Forelimb muscle (tissue), 1 donor: Measurements from ENCODE around the gene MECR. TPM values are rescaled to one million over a fixed set of nuclear protein-coding genes. Genes with fewer than 3 reads are reported as not detected.

Source experiments
- DNase-seq: peaks from one replicate; pipeline ENCODE4 v3.0.0-alpha.2; 2013; ENCODE audit warnings: low read depth
- polyA plus RNA-seq: library from polyadenylated mRNA; unstranded; fragments of 120-200 nt; gene quantifications from one replicate; pipeline ENCODE4 v1.2.1, GENCODE V29; 2013; ENCODE audit not compliant: insufficient read length

Gene MECR
- polyA plus RNA-seq, 1 donor = 21.5 TPM

GRCh38 chr1:29202053-29202452 is 28.7 kb downstream of the MECR start:
- no peak for DNase-seq

DNA sequence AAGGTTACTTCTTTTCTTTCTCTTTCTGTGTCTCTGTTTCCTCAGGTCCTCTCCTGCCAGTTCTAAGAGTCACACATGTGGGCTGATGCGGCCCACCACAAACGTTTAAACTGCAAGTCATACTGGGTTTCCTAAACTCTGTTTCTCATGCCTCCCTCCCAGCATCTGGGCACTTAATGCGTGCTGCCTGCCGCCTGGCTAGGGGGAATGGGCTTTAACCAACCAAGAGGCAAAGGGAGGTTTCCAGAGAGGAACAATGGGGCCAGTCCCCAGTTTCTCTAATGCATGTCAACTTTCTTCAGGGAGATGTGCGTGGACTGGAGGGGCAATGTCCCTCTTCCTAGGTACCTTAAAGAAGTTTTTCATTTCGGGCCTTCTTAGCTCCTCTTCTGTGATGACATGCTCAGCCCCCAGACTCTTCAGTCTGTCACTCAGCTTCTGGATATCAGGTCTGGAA is 29.1 kb downstream of the MECR start:
- DNase-seq = no peak

GRCh38 chr1:29200906-29201594 is 29.7 kb downstream of the MECR start:
- DNase-seq = no peak

DNA sequence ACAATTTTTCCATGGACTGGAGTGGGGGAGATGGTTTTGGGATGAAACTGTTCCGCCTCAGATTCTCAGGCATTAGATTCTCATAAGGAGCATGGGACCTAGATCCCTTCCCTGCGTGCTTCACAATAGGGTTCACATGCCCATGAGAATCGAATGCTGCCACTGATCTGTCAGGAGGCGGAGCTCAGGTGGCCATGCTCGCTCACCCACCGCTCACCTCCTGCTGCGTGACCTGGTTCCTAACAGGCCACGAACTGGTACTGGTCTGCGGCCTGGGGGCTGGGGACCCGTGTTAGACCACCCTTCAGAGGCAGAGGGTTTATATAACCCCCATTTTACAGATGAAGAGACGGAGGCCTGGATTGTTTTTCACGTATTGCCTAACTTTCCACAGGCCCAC is 32.7 kb downstream of the MECR start:
- DNase-seq = no peak

DNA sequence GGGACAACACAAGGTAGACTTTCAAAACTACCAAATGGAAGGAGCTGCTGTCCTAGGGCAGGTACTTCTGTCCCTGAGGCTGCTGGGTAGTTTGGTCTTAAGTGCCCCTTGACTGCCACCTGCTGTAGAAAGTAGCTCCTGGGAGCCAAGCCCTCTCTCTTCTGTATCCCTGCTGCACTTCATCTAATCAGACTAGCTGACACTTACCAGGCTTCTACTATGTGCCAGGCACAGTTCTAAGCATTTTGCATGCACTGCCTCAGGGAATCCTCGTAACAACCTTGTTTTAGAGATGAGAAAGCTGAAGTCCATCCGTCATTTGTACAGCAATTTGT is 33.2 kb downstream of the MECR start:
- DNase-seq = no peak

DNA sequence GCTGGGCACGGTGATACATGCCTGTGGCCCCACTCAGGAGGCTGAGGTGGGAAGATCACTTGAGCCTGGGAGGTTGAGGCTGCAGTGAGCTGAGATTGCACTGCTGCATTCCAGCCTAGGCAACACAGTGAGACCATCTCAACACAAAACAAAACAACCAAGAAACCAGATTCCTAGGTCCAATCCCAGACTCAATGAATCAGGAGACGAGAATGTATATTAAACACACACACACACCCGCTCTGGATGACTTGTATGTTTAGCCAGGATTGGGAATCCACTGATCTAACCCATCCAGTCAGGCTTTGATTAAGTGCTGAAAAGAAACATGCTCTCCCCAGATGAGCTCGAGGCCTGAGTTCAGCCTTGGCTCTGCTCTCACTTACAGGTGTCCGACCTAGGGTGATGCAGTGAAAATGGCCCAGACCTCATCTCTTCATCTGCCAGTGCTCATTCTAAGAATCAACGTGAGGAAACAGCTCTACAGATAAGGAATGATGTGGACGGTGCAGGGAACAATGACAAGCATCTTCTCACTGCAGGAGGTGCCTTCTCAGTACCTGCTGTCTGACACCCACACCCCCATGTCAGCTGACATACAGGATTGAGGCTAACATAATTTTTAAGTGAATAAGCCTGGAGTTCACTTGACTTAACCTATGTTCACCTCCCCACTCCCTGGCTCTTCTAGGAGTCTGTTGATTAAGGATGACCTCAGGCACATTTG is 33.7 kb downstream of the MECR start:
- DNase-seq = no peak

DNA sequence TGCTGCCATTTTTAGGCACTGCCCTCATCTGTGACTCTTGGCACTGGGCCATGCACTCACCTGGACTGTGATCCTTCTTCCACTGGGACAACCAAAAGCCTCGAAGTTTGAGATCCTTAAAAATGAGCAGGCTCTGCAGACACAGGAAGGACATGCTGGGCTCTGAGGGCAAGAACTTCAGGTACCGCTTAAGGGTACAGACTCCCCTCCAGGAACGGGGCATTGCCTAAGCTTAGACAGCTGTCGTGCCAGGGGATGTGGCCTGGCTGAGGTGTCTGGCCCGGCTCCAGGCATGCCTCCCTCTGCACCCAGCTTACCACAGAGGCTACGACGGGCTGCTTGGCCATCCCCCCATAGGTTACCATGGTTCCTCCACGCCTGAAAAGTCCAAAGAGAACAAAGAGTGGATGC is 34.8 kb downstream of the MECR start:
- DNase-seq = no peak

DNA sequence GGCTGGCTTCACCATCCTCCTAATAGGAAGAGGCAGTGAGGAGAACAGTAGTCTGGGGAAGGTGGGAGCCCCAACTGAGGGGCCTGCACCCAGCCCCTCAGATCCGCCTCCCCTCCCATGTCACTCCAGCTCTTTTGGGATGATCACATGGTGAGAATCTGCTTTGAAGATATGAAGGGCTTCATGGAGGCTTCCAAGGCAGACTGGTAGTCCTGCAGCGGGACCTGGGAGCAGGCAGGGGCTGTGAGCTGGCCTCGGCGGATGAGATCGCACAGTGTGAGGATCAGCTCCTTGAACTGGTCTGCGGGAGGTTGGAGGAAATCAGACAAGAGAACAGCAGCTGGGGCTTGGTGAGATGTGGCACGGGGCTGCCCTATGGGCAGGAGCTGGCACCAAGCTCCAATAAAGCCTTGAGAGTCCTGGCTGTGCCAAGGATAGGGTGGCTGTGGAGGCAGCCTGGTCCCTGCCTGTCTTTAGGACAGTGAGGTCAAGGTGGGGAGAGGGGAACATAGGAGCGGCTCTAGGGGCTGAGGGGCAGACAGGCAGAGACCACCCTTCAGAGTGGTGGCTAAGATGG is 36.8 kb downstream of the MECR start:
- DNase-seq = no peak

DNA sequence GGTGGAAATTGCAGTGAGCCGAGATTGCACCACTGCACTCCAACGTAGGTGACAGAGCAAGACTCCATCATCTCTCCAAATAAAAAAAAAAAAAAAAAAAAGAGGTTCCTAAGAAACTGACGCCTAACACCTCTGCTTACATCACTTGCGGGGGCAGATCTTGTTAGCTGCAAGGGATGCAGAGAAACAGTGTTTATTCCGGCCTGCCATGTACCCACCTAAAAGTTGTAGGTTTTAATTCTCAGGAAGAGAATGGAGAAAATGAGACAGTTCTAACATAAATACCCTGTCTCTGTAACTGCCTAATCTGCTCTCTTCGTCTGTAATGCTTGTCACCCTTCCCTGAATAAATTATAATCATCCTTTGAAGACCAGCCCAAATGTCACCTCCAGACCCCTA is 40.0 kb downstream of the MECR start:
- no peak for DNase-seq

DNA sequence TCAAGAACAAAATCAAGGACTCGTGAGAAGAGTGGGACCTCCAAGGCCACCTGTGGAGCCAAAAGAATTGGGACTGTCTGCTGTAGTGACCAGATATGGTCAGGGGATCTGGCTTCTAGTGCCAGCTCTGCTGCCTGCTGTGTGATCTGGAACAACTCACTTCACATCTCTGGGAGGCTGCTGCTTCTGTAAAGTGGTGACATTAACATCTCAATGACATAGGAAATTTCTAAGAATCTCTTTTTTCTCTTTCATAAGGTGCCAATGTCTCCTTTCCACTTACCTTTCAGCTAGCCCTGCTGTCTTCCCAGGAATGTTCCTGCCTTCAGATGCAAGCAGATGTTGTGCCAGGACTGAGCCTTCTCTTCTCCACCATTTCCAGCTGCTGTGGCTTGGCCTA is 44.0 kb downstream of the MECR start:
- DNase-seq = no peak

- no peak for DNase-seq
Observed at GRCh38 chr1:29186252-29186651, 44.5 kb downstream of the MECR start.

GRCh38 chr1:29183287-29183686 is 47.4 kb downstream of the MECR start:
- no peak for DNase-seq

- DNase-seq = peak; percentile 98
Observed at GRCh38 chr1:29181413-29182225, 49.1 kb downstream of the MECR start, which contains the start of gene SRSF4. Gene SRSF4 (minus strand): TSS chr1:29181900. CDS start chr1:29181752, 148 bp downstream.

- DNase-seq = no peak
Observed at GRCh38 chr1:29180497-29181412, 50.0 kb downstream of the MECR start.

DNA sequence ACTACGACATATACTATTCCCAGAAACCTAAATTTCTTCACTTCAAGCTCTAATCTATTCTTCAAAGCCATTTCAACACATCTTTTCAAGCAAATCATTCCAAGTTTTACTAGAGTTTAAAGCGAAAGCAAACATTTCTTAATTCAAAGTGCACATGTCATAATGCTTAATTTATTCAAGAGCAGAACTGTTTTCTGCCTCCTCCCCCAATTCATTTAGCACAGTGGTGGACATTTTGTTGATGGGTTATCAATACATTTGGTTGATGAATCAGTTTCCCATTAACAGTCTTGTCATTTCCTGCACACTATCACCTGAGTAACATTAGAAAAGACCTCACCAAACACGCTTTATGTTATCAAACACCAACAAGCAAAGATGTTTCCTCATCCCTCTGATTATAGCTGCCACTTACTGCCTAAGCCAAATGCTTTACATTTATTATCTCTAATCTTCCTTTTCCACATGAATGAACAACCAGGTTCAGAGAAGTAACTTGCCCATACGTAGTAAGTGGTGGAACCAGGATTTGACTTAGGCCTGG is 51.0 kb downstream of the MECR start:
- DNase-seq = no peak

- DNase-seq = no peak
Observed at GRCh38 chr1:29177022-29177705, 53.6 kb downstream of the MECR start.

DNA sequence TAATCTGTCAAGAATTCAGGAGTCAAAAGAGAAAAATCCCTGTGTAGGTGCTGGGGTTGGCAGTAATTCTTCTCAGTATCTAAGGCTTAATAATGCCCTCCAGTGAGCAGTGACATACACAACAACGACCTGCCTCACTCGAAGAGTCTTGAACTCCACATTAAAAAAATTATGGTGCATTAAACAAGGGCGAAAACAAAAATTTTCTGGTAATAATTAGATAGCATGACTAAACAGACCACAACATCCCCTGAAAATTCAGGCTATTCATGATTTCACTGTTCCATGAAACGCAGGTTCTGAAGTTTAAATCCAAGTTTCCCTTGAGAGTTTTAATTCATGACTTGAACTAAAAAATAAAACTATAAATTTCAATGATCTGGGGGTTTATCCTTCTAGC is 54.2 kb downstream of the MECR start:
- no peak for DNase-seq

- DNase-seq = no peak
Observed at GRCh38 chr1:29172415-29172939, 58.3 kb downstream of the MECR start.

- no peak for DNase-seq
Observed at GRCh38 chr1:29171521-29171920, 59.2 kb downstream of the MECR start.

DNA sequence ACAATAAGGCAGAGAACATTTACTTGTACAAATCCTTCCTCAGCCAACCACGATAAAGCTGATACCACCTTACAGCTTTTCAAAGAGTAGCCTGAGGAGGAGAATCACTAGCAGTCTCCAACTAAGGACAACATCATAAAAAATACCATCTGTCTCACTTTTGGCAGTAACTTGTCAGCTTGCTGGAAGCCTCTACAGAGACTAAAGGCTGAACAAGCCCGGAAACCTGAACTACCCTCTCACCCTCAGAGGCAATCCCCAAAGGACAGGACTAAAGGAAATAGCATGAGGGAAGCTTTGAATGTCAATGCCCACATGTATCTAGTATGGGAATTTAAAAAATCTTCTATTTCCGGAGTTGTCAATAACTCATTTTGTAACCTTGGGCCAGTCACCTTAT is 59.6 kb downstream of the MECR start:
- DNase-seq = no peak
